K562 (cell line): Measurements from ENCODE around the gene ATP5PO. TPM values are rescaled to one million over a fixed set of nuclear protein-coding genes. Genes with fewer than 3 reads are reported as not detected.

ENCODE experiments used
- BRCA1 ChIP-seq, 2 experiments: fragments of 450-650 bp in 1 of 2; sonication (generic) in 1 of 2; formaldehyde crosslinking in 1 of 2; IDR thresholded peaks; 2 replicates each; pipeline versions ENCODE4 v1.5.0 to v1.6.1; 2017 to 2020; ENCODE audit warnings: mild to moderate bottlenecking in 1 of 2, missing genetic modification reagents in 1 of 2
- CHAMP1 ChIP-seq: fragments of 450-650 bp; IDR thresholded peaks from 2 replicates; pipeline ENCODE4 v1.6.1; 2016; ENCODE audit warnings: mild to moderate bottlenecking
- CHD1 ChIP-seq: fragments of 200-600 bp; sonication (generic); IDR thresholded peaks from one replicate; pipeline ENCODE4 v1.6.1; 2012; ENCODE audit warnings: mild to moderate bottlenecking, moderate library complexity, low read length, inconsistent platforms
- DACH1 ChIP-seq: fragments of 450-650 bp; IDR thresholded peaks from 2 replicates; pipeline ENCODE4 v1.6.1; 2018; ENCODE audit not compliant: partially characterized antibody
- ERF ChIP-seq: fragments of 450-650 bp; formaldehyde crosslinking; IDR thresholded peaks from 2 replicates; pipeline ENCODE4 v1.4.0; 2020; ENCODE audit warnings: mild to moderate bottlenecking, mixed read lengths
- ETV5 ChIP-seq: sonication (generic); formaldehyde crosslinking; IDR thresholded peaks from 2 replicates; pipeline ENCODE4 v1.4.0; 2020; ENCODE audit warnings: low read depth, mild to moderate bottlenecking, missing genetic modification reagents
- HNRNPLL ChIP-seq: fragments of 200-400 bp; formaldehyde crosslinking; IDR thresholded peaks from 2 replicates; pipeline ENCODE4 v1.6.1; 2017; ENCODE audit warnings: low read length, low read depth, mild to moderate bottlenecking; ENCODE audit not compliant: poor library complexity, severe bottlenecking
- ILF3 ChIP-seq: fragments of 450-650 bp; IDR thresholded peaks from 2 replicates; pipeline ENCODE4 v1.6.1; 2018; ENCODE audit warnings: antibody characterized with exemption, mild to moderate bottlenecking, moderate library complexity, borderline replicate concordance
- KLF16 ChIP-seq: IDR thresholded peaks from 2 replicates; pipeline ENCODE4 v1.6.1; 2016; ENCODE audit warnings: antibody characterized with exemption
- MCM3 ChIP-seq: fragments of 450-650 bp; IDR thresholded peaks from 2 replicates; pipeline ENCODE4 v1.6.1; 2016
- NELFE ChIP-seq: IDR thresholded peaks from 2 replicates; pipeline ENCODE4 v1.6.1; 2011; ENCODE audit warnings: mild to moderate bottlenecking; ENCODE audit not compliant: insufficient read depth, insufficient read length
- NR2F6 ChIP-seq: fragments of 450-650 bp; formaldehyde crosslinking; IDR thresholded peaks from 2 replicates; pipeline ENCODE4 v1.4.0; 2020; ENCODE audit warnings: mild to moderate bottlenecking
- RBBP5 ChIP-seq: fragments of 200-600 bp; sonication (generic); IDR thresholded peaks from 2 replicates; pipeline ENCODE4 v1.6.1; 2012; ENCODE audit warnings: borderline replicate concordance, mild to moderate bottlenecking, low read length, control low read depth, inconsistent platforms; ENCODE audit not compliant: insufficient read depth, poor library complexity, severe bottlenecking
- SP2 ChIP-seq: IDR thresholded peaks from 2 replicates; pipeline ENCODE4 v1.6.1; 2011; ENCODE audit warnings: mild to moderate bottlenecking, low read depth, low read length, moderate library complexity; ENCODE audit not compliant: poor library complexity, severe bottlenecking; ENCODE audit errors: extremely low read depth
- TEAD4 ChIP-seq, 2 experiments: sonication (generic) in 1 of 2; formaldehyde crosslinking in 1 of 2; IDR thresholded peaks; 2 replicates each; pipeline versions ENCODE4 v1.6.1 to v1.8.0; 2012 to 2022; ENCODE audit warnings: borderline replicate concordance in 1 of 2, inconsistent platforms in 1 of 2, low read length in 1 of 2, mild to moderate bottlenecking in 1 of 2, missing genetic modification reagents in 1 of 2
- TGIF2 ChIP-seq: sonication (generic); formaldehyde crosslinking; IDR thresholded peaks from 2 replicates; pipeline ENCODE4 v1.8.1; 2022; ENCODE audit warnings: mild to moderate bottlenecking, missing genetic modification reagents, moderate library complexity
- polyA plus RNA-seq, 8 experiments: library from polyadenylated mRNA; depleted of rRNA in 4 of 8; stranded (reverse) in 5 of 8; unstranded in 3 of 8; fragments of >200 nt; fragmentation: Nextera tagmentation in 2 of 8; fragmentation: Illumina TruSeq in 1 of 8; extraction: Ambion mirVana in 2 of 8; extraction: Trizol in 1 of 8; gene quantifications; 2 replicates each; pipeline versions ENCODE4 v1.2.1 to v1.2.3, GENCODE V29; 2011 to 2014; ENCODE audit warnings: inconsistent platforms in 1 of 8, missing spikeins in 1 of 8
- total RNA-seq, 7 experiments: library from RNA; depleted of rRNA in 6 of 7; stranded (reverse); fragments of >200 nt in 6 of 7; fragmentation: Illumina TruSeq in 2 of 7; extraction: Trizol in 2 of 7; gene quantifications; 2 replicates each; pipeline versions ENCODE4 v1.2.1 to v1.2.3, GENCODE V29; 2011 to 2021; ENCODE audit warnings: low replicate concordance in 1 of 7
- TF ChIP-seq, protein P1 (sequence below): fragments of 150-350 bp; IDR thresholded peaks from 2 replicates; pipeline ENCODE4 v1.6.1; 2014; ENCODE audit warnings: low read depth, mild to moderate bottlenecking, low read length, borderline replicate concordance
- TF ChIP-seq, protein P2 (sequence below): sonication (generic); formaldehyde crosslinking; IDR thresholded peaks from 2 replicates; pipeline ENCODE4 v1.8.0; 2023; ENCODE audit warnings: mild to moderate bottlenecking, missing genetic modification reagents

ATP5PO gene
- total and polyA plus RNA-seq, 9 of the 15 experiments (the other 6 are each of a cell fraction or from before 2014, with no cell fraction given) = 367 to 2,722 (median 808) TPM

DNA sequence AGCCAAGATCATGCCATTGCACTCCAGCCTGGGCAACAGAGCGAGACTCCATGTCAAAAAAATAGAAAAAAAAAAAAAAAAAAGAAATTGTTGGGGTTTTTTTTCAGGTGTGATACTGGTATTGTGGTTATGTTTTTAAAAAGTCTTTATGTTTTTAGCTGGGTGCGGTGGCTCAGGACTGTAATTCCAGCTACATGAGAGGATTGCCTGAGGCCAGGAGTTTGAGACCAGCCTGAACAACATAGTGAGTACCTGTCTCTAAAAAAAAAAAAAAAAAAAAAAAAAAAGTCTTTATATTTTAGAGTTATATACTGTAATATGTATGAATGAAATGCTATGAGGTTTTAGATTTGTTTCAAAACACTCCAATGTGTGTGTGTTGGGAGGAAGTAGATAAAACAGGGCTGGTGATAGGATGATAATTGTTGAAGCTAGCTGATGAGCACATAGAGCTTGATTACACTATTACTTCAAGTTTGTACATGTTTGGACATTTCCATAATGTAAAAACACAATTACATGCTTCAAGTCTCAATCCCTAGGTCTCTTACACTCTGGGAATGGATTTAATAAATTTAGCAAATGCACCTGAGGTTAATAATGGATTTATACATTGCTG, 30.2 kb upstream of the ATP5PO start (continued):
- no peak for TF ChIP-seq HNRNPLL
- TF ChIP-seq RBBP5 = no peak
- TF ChIP-seq NR2F6 (CRISPR knock-in tag) = no peak
- no peak for TF ChIP-seq ILF3
- TF ChIP-seq TGIF2 (CRISPR knock-in tag) = no peak
- TF ChIP-seq DACH1 = no peak
- no peak for TF ChIP-seq SP2
- TF ChIP-seq BRCA1 (IDR thresholded peaks at IDR 0.05) = no peak
- TF ChIP-seq BRCA1 (CRISPR knock-in tag; IDR thresholded peaks at IDR 0.05) = no peak
- TF ChIP-seq ERF (CRISPR knock-in tag) = no peak
- 0 out of 2 replicates have a peak, but pooled peaks have one; percentile 12 for TF ChIP-seq KLF16
- no peak for TF ChIP-seq CHAMP1
- no peak for TF ChIP-seq ETV5
- TF ChIP-seq, protein P1, sequence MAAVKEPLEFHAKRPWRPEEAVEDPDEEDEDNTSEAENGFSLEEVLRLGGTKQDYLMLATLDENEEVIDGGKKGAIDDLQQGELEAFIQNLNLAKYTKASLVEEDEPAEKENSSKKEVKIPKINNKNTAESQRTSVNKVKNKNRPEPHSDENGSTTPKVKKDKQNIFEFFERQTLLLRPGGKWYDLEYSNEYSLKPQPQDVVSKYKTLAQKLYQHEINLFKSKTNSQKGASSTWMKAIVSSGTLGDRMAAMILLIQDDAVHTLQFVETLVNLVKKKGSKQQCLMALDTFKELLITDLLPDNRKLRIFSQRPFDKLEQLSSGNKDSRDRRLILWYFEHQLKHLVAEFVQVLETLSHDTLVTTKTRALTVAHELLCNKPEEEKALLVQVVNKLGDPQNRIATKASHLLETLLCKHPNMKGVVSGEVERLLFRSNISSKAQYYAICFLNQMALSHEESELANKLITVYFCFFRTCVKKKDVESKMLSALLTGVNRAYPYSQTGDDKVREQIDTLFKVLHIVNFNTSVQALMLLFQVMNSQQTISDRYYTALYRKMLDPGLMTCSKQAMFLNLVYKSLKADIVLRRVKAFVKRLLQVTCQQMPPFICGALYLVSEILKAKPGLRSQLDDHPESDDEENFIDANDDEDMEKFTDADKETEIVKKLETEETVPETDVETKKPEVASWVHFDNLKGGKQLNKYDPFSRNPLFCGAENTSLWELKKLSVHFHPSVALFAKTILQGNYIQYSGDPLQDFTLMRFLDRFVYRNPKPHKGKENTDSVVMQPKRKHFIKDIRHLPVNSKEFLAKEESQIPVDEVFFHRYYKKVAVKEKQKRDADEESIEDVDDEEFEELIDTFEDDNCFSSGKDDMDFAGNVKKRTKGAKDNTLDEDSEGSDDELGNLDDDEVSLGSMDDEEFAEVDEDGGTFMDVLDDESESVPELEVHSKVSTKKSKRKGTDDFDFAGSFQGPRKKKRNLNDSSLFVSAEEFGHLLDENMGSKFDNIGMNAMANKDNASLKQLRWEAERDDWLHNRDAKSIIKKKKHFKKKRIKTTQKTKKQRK = no peak
- peak; percentile 66 for TF ChIP-seq TEAD4 (IDR thresholded peaks at IDR 0.05; ENCODE audit: low read length)
- TF ChIP-seq TEAD4 (CRISPR knock-in tag; IDR thresholded peaks at IDR 0.05; ENCODE audit: borderline replicate concordance) = no peak
- TF ChIP-seq MCM3 = no peak
- TF ChIP-seq, protein P2, sequence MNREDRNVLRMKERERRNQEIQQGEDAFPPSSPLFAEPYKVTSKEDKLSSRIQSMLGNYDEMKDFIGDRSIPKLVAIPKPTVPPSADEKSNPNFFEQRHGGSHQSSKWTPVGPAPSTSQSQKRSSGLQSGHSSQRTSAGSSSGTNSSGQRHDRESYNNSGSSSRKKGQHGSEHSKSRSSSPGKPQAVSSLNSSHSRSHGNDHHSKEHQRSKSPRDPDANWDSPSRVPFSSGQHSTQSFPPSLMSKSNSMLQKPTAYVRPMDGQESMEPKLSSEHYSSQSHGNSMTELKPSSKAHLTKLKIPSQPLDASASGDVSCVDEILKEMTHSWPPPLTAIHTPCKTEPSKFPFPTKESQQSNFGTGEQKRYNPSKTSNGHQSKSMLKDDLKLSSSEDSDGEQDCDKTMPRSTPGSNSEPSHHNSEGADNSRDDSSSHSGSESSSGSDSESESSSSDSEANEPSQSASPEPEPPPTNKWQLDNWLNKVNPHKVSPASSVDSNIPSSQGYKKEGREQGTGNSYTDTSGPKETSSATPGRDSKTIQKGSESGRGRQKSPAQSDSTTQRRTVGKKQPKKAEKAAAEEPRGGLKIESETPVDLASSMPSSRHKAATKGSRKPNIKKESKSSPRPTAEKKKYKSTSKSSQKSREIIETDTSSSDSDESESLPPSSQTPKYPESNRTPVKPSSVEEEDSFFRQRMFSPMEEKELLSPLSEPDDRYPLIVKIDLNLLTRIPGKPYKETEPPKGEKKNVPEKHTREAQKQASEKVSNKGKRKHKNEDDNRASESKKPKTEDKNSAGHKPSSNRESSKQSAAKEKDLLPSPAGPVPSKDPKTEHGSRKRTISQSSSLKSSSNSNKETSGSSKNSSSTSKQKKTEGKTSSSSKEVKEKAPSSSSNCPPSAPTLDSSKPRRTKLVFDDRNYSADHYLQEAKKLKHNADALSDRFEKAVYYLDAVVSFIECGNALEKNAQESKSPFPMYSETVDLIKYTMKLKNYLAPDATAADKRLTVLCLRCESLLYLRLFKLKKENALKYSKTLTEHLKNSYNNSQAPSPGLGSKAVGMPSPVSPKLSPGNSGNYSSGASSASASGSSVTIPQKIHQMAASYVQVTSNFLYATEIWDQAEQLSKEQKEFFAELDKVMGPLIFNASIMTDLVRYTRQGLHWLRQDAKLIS (CRISPR knock-in tag) = no peak
- TF ChIP-seq NELFE = no peak
- TF ChIP-seq CHD1 = no peak
